Measurements from ENCODE around the gene HAUS3.

HAUS3 gene, protein sequence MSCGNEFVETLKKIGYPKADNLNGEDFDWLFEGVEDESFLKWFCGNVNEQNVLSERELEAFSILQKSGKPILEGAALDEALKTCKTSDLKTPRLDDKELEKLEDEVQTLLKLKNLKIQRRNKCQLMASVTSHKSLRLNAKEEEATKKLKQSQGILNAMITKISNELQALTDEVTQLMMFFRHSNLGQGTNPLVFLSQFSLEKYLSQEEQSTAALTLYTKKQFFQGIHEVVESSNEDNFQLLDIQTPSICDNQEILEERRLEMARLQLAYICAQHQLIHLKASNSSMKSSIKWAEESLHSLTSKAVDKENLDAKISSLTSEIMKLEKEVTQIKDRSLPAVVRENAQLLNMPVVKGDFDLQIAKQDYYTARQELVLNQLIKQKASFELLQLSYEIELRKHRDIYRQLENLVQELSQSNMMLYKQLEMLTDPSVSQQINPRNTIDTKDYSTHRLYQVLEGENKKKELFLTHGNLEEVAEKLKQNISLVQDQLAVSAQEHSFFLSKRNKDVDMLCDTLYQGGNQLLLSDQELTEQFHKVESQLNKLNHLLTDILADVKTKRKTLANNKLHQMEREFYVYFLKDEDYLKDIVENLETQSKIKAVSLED

DNA sequence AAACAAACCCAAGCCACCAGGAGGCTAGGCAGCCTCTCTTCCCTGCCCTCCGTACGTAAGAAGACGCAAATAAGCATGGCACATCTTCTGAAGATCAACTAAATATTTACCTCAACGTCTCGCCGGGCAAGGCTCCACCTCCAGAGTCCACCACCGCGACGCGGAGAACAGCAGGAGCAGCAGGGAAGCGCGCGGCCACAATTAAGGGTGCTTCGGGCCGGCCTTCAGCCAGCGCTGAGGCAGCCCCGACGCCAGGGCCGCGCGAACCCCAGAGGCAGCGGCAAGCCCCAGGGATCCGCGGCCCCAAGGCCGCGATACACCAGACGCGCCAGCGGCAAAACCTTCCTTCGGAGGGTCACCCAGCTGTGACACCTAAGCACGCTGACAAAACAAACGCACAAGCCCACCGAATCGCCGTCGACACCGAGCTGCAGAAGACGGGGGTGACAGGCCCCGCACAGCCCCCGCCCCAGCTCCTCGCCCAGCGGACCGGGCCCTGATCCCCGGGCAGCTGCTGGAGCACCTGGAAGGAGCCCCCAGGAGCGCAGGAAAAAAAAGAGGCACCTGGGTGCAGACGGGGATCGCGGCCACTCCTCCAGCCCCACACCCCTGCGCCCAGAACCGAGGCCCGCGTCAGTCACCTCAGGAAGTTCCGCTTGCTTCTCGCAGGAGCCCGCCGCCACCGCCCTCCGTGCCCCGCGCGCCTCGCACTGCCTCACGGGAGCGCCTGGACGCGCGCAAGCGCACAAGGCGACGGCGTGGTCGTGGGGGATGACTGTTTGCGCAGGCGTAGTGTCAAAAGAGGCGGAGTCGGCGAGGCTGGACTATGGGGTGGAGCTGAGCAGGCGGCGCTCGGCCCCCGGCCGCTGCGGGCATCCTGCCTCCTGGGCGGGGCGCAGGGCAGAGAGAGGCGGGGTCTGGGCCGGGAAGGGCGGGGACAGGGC lies at the start of gene HAUS3, which contains the start of gene POLN:
Gene HAUS3 (minus strand): TSS at position 712 of the 944 bp plus-strand sequence. CDS start 1,175 bp downstream, outside the sequence.
Gene POLN (minus strand): TSS at position 712 of the 944 bp plus-strand sequence. CDS start 12,890 bp downstream, outside the sequence.
- peak; percentile 99 for DNase-seq (ENCODE audit: low read depth)

DNA sequence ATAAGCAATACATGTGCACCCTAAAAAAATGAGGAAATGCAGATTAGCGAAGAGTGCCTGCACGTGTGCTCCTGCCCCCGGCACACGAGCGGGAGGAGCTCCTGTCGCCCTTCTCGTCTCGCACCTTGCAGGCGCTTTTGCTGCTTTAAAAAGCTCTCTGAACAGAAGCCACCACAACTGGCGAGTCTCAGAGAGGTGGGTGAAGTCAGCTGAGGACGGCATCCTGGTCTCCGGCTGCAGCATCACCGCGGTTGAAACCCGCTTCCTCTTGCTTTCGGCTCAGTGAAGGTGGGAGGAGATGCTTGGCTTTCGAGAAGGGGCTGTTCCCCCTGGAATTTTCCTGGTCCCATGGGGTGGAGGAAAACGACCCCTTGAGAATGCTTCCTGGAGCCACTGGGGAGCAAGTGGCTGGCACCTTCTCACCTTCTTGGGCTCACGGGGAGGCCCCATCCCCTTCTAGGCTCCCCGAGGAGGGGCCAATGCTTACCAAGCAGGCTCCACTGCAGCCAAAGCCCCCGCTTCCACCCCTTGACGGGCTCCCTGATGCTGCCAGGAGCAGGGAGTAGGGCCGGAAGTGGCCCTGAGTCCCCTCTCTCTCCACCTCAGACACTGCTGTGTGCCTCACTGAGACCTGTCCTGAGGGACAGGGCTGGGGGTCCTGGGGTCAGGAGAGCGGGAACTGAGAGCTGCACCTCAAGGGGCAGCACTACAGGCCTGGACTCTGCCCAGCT lies 49.2 kb upstream of the HAUS3 start:
- peak; percentile 38 for DNase-seq (ENCODE audit: low read depth)

DNA sequence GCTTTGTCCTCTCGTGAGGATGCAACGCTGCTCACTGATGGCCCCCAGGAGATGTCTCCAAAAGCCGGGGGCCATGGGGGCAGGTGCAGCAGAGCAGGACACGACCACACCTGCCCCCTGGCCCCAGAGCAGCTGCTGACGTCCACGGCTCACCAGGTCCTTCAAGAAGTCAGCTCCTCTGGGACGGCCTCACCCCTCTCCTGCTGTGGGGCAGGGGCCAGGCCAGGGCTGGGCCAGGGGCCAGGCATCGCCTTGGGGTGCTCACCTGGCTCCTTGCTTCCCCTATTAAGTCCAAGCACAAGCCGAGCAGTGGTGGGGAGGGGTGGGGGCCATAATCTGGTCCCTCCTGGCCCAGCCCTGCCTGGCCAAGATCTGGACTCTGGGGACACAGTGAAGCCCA lies 48.6 kb upstream of the HAUS3 start:
- DNase-seq (ENCODE audit: low read depth) = no peak

DNA sequence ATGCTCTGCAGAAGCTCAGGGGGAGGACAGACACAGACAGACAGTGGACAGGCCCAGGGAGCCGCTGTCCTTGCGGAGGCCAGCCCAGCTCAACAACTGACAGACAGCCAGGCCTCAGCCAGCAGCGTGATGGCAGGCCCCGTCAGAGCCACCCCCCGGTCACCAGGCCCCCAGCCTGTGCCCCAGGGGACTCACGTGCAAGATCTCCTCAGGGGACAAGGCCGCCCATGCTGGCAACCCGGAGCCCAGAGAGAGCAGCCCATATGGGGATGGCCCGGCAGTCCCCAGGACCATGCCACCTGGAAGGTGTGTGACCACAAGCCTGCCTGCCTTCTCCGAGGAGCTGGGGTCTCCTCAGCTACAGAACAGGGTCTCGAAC lies 48.0 kb upstream of the HAUS3 start:
- no peak for DNase-seq (ENCODE audit: low read depth)

DNA sequence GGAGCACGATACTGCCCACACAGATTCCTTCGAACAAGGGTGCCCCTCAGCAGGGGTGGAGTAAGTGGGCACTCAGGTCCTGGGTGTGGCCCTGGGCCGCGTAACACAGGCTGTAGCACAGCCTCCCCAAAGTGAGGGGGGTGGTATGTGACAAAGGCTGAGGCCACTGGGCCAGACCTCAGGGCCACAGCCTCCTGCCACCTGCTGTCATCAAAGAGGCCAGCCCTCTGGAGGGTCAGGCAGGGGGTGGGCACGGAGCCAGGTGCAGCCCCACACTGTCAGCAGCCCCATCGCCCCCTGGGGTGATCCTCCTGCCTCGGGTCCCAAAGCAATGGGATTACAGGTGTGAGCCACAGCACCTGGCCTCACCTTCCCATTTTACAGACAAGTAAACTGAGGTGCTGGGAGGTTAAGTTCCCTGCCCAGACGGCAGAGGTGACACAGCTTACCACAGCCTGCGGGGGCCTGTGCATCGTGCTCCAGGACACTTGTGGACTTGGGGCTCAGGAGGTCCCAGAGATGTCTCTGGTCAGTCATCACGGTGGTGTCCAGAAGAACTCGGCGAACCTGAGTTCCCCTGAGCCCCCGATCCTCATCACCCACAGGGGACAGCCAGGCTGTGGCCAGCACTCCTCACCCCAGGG lies 47.5 kb upstream of the HAUS3 start:
- DNase-seq (ENCODE audit: low read depth) = no peak

DNA sequence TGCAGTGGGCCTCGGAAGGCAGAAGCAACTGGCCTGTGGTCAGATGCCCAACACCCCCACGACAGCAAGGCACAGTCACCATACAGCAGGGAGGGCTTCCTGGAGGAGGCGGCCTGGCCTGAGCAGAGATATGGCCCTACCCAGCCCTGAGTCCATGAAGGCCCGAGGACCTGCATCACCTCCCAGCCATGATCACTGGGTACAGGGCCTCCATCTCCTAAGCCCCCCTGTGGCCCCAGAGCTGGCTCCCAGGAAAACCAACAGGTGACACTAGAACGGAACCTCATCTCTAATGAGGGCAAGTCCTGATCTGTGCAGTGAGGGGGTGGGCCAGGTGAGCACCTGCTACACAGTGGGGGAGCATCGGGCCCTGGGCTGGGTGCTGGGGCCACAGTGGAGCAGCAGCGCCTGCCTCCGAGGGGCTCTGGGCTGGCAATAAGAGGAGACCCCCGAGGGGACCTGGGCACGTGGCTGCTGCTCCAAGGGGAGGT lies 46.2 kb upstream of the HAUS3 start:
- no peak for DNase-seq (ENCODE audit: low read depth)

DNA sequence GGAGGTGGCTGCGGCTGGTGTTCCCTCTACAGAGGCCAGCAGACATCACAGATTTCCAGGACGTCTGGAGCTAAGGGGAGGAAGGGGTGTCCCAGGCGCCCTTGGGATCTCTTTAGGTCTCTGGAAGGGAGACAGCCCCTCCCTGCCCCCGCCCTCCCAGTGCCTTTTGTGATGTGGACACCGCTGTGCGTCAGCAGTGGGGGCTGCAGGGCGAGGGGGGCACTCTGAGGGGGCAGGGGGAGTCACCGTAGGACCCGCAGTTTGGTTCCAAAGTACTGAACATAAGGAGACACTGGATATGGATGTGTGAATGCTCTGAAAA lies 45.6 kb upstream of the HAUS3 start:
- no peak for DNase-seq (ENCODE audit: low read depth)

DNA sequence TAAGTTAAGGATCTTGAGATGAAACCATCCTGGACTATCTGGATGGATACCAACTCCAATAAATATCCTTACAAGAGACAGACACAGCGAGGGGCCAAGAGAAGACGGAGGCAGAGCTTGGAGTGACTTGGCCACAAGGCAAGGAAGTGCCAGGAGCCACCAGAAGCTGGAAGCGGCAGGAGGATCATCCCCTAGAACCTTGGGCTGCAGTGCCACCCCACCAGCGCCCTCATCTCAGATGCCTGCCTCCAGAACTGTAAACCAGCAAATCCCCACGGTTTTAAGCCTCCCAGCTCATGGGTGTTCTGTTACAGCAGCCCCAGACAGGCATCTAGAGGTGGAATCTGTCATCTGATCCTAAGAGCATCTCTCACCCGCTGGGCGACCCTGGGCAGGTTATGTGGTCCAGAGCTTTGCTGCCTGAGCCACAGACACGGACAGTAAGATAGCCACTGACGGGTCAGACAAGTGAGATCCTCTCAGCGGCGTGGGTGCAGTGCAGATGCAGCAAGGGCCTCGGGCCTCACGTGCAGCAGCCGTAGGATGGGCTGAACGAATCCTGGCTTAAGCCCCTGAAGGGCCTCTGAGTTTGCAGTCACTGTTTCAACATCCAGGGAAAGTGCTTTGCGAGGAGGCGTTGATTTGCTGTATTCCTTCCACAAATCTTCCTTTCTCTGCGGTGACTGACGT lies 45.1 kb upstream of the HAUS3 start:
- DNase-seq (ENCODE audit: low read depth) = no peak

DNA sequence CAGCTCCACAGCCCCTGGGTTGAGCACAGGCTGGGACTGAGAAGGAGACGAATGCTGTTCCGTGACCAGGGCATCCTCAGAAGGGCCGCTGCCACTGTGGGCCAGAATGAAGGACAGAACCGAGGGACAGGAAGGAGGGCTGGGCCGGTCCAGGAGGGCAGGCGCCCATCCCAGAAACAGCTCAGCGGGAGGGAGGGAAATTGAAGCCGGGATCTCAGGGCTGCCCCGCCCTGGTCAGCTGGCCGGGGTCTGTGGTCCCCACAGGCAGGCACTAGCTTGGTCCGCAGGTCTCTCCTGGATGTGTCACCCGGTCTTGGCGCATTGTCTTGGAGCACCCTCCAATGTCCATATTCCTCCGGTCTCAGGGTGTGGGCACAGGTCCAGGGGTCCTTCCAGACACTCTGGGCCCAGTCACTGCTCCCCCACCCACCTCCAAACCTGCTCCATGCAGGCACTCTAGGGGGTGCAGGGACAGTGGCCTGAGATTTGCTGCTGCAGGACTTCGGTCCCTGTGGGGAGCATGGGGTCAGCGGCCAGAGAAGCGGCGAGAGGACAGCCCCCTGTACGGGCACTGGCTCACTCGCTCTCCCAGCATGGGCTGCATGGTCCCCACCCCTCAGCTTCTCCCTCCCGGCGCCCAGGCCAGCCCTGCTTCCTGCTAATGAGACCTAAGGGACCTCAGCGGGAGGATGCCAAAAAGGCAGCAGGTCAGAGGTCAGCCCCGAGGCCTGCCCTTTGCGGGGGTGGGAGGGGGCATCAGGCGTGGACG lies 43.9 kb upstream of the HAUS3 start:
- no peak for DNase-seq (ENCODE audit: low read depth)

DNA sequence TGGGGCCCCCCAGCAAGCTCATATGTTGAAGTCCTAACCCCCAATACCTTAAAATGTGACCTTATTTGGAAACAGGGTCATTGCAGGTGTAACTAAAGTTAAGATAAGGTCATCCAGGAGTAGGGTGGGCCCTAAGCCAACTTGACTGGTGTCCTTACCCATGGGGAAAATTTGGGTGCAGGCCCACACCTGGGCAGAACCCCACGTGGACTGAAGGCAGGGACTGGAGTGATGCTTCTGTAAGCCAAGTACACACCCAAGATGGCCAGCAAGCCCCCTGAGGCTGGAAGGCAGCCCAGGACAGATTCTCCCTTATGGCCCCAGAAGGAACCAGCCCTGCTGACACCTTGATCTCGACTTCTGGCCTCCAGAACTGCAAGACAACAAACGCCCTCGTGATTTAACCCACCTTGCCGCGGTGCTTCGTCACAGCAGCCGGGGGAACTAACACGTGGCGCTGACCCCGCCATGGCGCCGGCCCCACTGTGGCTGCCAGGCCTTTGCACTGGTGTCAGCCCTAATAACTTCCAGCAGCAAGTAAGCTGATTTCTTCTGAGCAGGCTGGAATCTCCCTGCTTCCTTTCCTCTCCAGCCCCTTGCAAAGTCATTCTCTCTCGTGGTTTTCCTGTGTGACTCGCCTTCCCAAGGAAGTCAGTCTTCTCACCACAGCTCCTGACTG lies 43.2 kb upstream of the HAUS3 start:
- DNase-seq (ENCODE audit: low read depth) = no peak

DNA sequence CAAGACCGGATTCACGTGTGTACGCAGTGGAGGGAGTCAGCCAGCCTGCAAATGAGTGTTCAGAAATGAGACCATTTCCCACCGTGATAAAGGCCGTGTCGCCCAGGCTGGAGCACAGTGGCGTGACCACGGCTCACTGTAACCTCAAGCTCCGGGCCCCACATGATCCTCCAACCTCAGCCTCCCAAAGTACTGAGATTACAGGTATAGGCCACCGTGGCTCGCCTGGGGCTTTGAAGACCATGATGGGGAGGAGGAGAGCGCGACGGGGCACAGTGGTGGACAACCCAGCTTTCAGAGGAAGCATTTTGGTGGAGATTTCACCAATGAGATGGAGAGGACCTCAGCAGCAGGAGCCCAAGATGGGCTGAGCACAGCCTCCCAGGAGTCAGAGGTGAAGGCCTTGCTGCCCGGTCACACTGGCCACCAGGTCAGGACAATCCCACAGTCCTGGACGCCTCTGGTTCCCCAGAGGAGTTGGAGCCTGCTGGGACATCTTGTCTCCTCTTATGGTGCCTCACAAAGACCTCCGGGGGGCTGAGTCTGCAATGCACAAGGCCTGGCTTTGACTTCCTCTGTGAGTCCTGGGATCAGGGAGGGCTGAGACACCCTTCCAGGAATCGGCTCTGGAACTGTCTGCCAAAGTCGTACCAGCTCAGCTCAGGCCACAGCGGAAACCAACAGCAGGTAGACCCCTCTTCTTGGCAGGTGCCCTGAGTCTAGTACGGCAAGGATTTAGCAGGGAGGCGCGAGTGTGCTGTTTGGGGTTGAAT lies 42.4 kb upstream of the HAUS3 start:
- DNase-seq (ENCODE audit: low read depth) = no peak

DNA sequence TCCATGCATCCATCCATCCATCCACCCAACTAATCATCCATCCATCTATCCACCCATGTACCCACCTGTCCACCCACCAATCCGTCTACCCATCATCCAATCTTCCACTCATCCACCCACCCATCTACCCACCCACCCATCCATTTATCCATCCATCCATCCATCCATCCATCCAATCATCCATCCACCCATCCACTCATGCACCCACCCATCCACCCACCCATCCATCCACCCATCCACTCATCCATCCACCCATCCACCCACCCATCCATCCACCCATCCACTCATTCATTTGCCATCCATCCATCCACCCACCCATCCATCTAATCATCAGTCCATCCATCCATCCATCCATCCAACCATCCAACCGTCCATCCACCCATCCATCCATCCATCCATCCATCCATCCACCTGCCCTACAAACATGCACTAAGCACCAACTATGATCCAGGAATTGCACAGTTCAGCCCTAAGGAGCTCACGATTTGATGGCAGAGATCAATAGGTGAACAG lies 41.3 kb upstream of the HAUS3 start:
- no peak for DNase-seq (ENCODE audit: low read depth)

DNA sequence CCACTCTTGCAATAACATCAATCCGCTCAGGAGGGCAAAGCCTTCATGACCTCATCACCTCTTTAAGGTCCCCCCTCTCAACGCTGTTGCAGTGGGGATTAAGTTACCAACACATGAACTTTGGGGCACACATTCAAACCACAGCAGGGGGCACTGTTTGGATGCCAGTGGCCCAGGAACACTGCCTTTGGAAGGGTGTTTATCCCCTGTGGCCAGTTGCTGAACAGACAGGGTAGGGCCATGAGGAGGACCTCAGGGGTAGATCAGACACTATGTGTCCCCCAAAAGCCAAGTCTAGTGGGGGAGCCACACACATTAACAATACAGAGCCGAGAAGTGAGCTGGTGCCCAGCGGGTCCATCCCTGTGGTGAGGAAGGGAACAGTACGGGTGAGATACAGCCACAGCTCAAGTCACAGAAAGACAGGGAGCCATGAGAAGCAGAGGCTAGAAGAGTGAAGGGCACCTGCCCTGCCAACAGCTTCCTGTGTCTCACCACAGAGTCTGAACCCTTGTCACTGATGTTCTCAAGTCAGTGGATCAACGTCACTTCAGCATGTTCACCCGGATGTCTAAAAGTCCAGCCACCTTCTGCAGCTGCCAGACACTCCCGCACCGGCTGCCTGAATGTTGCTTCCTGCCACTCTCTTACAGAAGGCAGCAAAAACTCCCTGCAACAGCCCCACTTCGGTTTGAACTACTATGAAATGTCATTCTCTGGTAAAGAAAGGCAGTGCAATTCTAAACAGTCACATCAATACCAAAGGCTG lies 39.8 kb upstream of the HAUS3 start:
- peak; percentile 57 for DNase-seq (ENCODE audit: low read depth)

DNA sequence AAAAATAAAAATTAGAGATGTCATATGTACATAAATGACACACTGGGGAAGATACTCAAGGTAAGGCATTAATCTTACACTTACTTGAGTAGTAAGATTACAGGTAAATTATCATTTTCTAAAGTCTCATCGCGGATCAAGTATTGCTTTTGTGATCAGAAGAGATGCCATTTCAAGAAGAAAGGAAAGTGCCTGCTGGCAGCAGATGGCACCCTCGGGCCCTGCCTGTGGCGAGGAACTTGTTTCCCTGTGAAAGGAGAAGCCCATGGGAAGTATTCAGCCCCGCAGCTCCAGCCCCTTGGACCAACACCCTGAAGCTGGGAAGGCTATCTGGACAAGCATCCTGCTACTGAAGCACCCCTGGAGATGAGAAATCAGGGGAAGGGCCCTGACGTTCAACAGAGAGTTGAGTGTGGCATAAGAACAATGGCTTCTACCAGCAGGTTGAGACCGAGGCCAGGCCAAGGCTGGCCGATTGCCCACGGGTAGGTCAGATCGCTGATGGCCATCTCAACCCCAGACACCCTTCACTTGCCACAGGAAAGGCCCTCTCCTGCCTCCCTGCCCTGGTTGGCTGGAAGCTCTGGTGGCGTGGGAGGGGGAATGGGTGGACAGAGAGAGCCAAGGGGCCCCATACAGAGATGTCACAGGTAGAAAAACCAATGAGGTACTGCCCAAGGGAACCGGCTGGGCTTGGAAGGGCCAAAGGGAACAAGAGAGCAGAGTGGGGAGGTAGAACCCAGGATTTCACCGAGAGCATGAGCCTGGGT lies 38.8 kb upstream of the HAUS3 start:
- no peak for DNase-seq (ENCODE audit: low read depth)

DNA sequence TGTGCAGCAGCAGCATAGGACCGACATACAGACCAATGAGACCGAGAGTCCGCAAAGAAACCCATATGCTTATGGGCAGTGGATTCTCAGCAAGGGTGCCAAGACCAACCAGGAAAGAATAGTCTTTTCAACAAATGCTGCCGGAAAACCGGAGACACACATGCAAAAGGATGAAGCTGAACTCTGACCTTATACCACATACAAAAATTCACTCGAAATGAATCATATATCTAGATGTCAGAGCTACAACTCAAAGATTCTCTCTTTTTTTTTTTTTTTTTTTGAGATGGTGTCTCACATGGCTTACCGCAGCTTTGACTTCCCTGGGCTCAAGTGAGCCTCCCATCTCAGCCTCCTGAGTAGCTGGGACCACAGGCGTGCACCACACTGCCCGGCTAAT lies 36.0 kb upstream of the HAUS3 start:
- no peak for DNase-seq (ENCODE audit: low read depth)

DNA sequence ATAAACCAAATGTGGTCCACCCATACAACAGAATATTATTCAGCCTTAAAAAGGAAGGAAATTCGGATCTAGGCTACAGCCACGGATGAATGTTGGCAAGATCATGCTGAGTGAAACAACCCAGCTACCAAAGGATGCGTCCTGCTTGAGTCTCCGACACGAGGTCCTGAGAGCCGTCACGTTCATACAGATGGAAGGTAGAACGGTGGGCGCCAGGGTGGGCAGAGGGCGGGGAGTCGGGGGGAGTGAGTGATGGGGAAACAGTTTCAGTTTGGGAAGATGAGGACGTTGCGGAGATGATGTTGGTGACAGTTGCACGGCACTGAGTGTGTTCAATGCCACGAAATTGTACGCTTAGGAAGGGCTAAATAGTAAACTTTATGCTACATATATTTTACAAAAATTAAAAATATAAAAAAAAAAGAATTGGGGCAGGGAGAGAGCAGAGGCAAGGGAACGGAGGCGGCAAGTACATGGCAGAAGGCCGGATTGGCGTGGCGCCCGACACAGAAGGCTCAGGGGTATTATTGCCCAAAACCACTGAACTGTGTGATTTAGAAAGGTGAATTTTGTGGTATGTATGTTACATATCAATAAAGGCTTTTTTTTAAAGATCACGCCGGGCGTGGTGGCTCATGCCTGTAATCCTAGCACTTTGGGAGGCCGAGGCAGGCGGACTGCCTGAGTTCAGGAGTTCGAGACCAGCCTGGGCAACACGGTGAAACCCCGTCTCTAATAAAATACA lies 34.8 kb upstream of the HAUS3 start:
- DNase-seq (ENCODE audit: low read depth) = no peak

Measured in activated T-helper 9 cell treated with anti-CD3 and anti-CD28 coated beads, Interleukin-2, amount 50 U/mL, for 16 hours (primary cell).